Gastroesophageal sphincter (tissue), 3 donors: ENCODE measurements around the gene CEL.

Experiments
- CTCF ChIP-seq, 4 experiments: fragments of 200-600 bp in 2 of 4; fragments of 450-650 bp in 2 of 4; sonication (generic) in 1 of 4; IDR thresholded peaks; one replicate each; pipeline ENCODE4 v1.5.1; 2017 to 2019; ENCODE audit warnings: antibody characterized with exemption in 4 of 4, mild to moderate bottlenecking in 2 of 4, moderate library complexity in 2 of 4
- POLR2A ChIP-seq, 2 donors: fragments of 450-650 bp; IDR thresholded peaks; one replicate each; pipeline ENCODE4 v1.6.1; 2017; ENCODE audit warnings: antibody characterized with exemption in 2 of 2, mild to moderate bottlenecking in 2 of 2, moderate library complexity in 1 of 2

GRCh38 chr9:133098871-133099270 lies 37.1 kb downstream of the CEL start:
- TF ChIP-seq CTCF (IDR thresholded peaks at IDR 0.05) (no peak), POLR2A (IDR thresholded peaks at IDR 0.05) (no peak)
